Prostate gland (tissue), 2 donors: ENCODE results near the gene TSC22D2. TPM values are rescaled to one million over a fixed set of nuclear protein-coding genes. Genes with fewer than 3 reads are reported as not detected.

Source experiments
- DNase-seq: peaks from one replicate; pipeline ENCODE4 v3.0.0-alpha.2; 2019; ENCODE audit warnings: low spot score
- H3K27ac ChIP-seq, 2 donors: fragments of 200-600 bp; sonication (generic); 2 replicates each; pipeline ENCODE4 v1.5.1; 2017 to 2019
- H3K27me3 ChIP-seq: fragments of 200-600 bp; sonication (generic); replicated peaks from 2 replicates; pipeline ENCODE4 v1.5.1; 2019; ENCODE audit not compliant: insufficient read depth
- H3K36me3 ChIP-seq, 2 donors: fragments of 200-600 bp; sonication (generic); 1 replicate in 1 of 2; 2 replicates in 1 of 2; pipeline versions ENCODE4 v1.5.1 to v1.8.1; 2017 to 2019
- H3K4me1 ChIP-seq: fragments of 200-600 bp; sonication (generic); replicated peaks from 2 replicates; pipeline ENCODE4 v1.5.1; 2019
- H3K4me3 ChIP-seq, 2 donors: fragments of 200-600 bp; sonication (generic); 2 replicates each; pipeline ENCODE4 v1.5.1; 2017 to 2019
- H3K9me3 ChIP-seq: fragments of 200-600 bp; sonication (generic); 2 replicates; pipeline ENCODE4 v1.5.1; 2017
- CTCF ChIP-seq, 4 experiments: fragments of 200-600 bp in 2 of 4; fragments of 450-650 bp in 2 of 4; sonication (generic) in 2 of 4; IDR thresholded peaks; 1 replicate in 3 of 4; 2 replicates in 1 of 4; pipeline ENCODE4 v1.5.1; 2016 to 2019; ENCODE audit warnings: antibody characterized with exemption in 4 of 4, mild to moderate bottlenecking in 2 of 4, moderate library complexity in 2 of 4
- POLR2A ChIP-seq: fragments of 450-650 bp; IDR thresholded peaks from one replicate; pipeline ENCODE4 v1.6.1; 2016; ENCODE audit warnings: antibody characterized with exemption, mild to moderate bottlenecking
- POLR2AphosphoS5 ChIP-seq: sonication (generic); formaldehyde crosslinking; IDR thresholded peaks from one replicate; pipeline ENCODE4 v1.6.1; 2017; ENCODE audit warnings: antibody characterized with exemption
- WGBS: methylation state at CpG from one replicate; pipeline ENCODE4 v1.1.5; 2018; 5-methylcytosine and 5-hydroxymethylcytosine counted together
- intact Hi-C: fragments of 100-400 bp; cut with DNase I; formaldehyde crosslinking; loops from one replicate; pipeline ENCODE4 v1.14.2; 2022
- total RNA-seq, 2 donors: library from RNA; depleted of rRNA; stranded (reverse); fragments of >200 nt; gene quantifications; one replicate each; pipeline ENCODE4 v1.1.0, GENCODE V29; 2016

TSC22D2 gene
- total RNA-seq, 2 donors from 2014 or later: 9.6 to 29.2 TPM

GRCh38 chr3:150411546-150411945 lies 3.4 kb downstream of the TSC22D2 start:
- TF ChIP-seq CTCF (IDR thresholded peaks at IDR 0.05) (no peak), POLR2AphosphoS5 (no peak), POLR2A (no peak)
- Histone ChIP-seq H3K4me3 (peak overlapping the region; percentile 58 to 74), H3K27ac (no peak overlapping the region), H3K9me3 (no peaks in the 10 kb centered on the region), H3K4me1 (no peaks in the 10 kb centered on the region), H3K36me3 (no peaks in the 10 kb centered on the region), H3K27me3 (no peaks in the 10 kb centered on the region)
- no peak for DNase-seq
- 5% methylated on average over 3 of the region's 3 CpGs for WGBS
- intact Hi-C loops: loop anchor here (2.0 kb wide), 3 partner anchors 41 to 133 kb away; no protein-coding TSS in a partner anchor

- DNase-seq: no peak
- no peak overlapping the region for H3K27ac ChIP-seq
- no peaks in the 10 kb centered on the region for H3K9me3 ChIP-seq
- WGBS: 31% methylated on average over 2 of the region's 2 CpGs
- intact Hi-C loops: loop anchor here (2.0 kb wide), 3 partner anchors 41 to 133 kb away; no protein-coding TSS in a partner anchor
- no peaks in the 10 kb centered on the region for H3K27me3 ChIP-seq
- H3K4me3 ChIP-seq: peak overlapping the region; percentile 58 to 74
- H3K4me1 ChIP-seq: no peaks in the 10 kb centered on the region
- TF ChIP-seq CTCF (IDR thresholded peaks at IDR 0.05) (no peak), POLR2AphosphoS5 (no peak), POLR2A (no peak)
- no peaks in the 10 kb centered on the region for H3K36me3 ChIP-seq
Observed at GRCh38 chr3:150411976-150412375, 3.9 kb downstream of the TSC22D2 start.

GRCh38 chr3:150412561-150413231 lies 4.6 kb downstream of the TSC22D2 start:
- intact Hi-C loops: no loop called here
- WGBS: 8% methylated on average over 5 of the region's 5 CpGs
- TF ChIP-seq POLR2AphosphoS5 (no peak), CTCF (IDR thresholded peaks at IDR 0.05) (no peak), POLR2A (no peak)
- Histone ChIP-seq H3K27ac (no peak overlapping the region), H3K9me3 (no peaks in the 10 kb centered on the region), H3K4me1 (no peaks in the 10 kb centered on the region), H3K27me3 (no peaks in the 10 kb centered on the region), H3K4me3 (peak overlapping the region; percentile 58 to 74), H3K36me3 (no peaks in the 10 kb centered on the region)
- DNase-seq: peak; percentile 7

- H3K27me3 ChIP-seq: no peaks in the 10 kb centered on the region
- DNase-seq: no peak
Observed at GRCh38 chr3:150414258-150414657, 6.2 kb downstream of the TSC22D2 start.

More at GRCh38 chr3:150414258-150414657, 6.2 kb downstream of the TSC22D2 start:
- H3K4me3 ChIP-seq: peak overlapping the region in 1 of 2 donors; percentile 2
- no peak overlapping the region for H3K27ac ChIP-seq
- H3K36me3 ChIP-seq: no peaks in the 10 kb centered on the region
- intact Hi-C loops: no loop called here
- TF ChIP-seq CTCF (IDR thresholded peaks at IDR 0.05) (no peak), POLR2A (no peak), POLR2AphosphoS5 (no peak)
- no peaks in the 10 kb centered on the region for H3K9me3 ChIP-seq
- 17% methylated on average over 3 of the region's 3 CpGs for WGBS
- no peaks in the 10 kb centered on the region for H3K4me1 ChIP-seq
